GM19397 (cell line): ENCODE measurements around the gene TBC1D2.
"Not testable (repeated sequence)": the region's sequence is repeated elsewhere in the genome, so short reads cannot be mapped to it uniquely, and the experiment has no call there.

Experiments used
- ATAC-seq: cut with Tn5 transposase; IDR thresholded peaks from one replicate; pipeline ENCODE4 v1.9.1; 2021; ENCODE audit warnings: mild to moderate bottlenecking, moderate library complexity; ENCODE audit not compliant: unreplicated experiment

TBC1D2 gene

GRCh38 chr9:98191671-98192502 lies 63.6 kb downstream of the TBC1D2 start:
- ATAC-seq = peak; percentile 22

DNA sequence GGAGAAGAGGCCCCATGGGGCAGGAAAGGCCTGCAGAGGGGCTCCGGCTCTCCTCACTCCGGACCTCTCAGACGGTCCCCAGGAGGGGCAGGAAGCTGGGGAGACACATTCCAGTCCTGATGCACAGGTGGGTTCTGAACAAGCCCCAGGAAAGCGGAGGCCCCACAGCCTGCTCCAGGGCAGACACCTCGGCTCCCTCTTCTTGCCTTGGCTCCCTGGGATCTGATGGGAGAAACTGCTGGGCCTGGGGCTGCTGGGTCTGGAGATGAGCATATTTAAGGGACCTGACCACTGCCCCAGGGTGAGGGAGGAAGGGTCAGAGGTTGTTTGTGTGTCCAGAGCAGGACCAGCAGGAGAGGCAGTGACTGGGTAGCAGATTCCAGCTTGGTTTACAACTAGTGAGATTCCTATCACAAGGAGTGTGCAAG lies 64.3 kb downstream of the TBC1D2 start:
- no peak for ATAC-seq

GRCh38 chr9:98190757-98191105 lies 64.7 kb downstream of the TBC1D2 start:
- ATAC-seq = no peak

GRCh38 chr9:98189412-98189811 lies 66.0 kb downstream of the TBC1D2 start:
- no peak for ATAC-seq

DNA sequence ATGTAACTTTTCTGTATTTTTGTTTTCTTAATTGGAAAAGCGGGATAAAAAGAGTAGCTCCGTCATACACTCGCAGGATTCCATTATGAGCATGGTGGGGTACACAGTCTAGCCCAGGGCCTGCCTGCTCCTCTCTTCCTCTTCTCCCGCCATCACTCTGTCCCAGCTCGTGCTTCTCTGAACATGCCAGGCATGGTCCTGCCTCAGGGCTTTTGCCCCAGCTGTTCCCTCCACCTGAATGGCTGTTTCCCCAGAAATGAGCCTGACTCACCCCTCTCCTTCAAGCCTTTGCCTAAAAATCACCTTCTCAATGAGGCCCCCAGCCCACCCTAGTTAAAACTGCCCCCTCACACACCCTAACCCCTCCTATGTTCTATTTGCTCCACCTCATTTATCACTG lies 67.5 kb downstream of the TBC1D2 start:
- no peak for ATAC-seq

- no peak for ATAC-seq
These were observed 69.2 kb downstream of the TBC1D2 start for GRCh38 chr9:98186236-98186635.

- no peak for ATAC-seq
These were observed 69.8 kb downstream of the TBC1D2 start for GRCh38 chr9:98185611-98186171.

GRCh38 chr9:98185021-98185567 lies 70.4 kb downstream of the TBC1D2 start:
- no peak for ATAC-seq

DNA sequence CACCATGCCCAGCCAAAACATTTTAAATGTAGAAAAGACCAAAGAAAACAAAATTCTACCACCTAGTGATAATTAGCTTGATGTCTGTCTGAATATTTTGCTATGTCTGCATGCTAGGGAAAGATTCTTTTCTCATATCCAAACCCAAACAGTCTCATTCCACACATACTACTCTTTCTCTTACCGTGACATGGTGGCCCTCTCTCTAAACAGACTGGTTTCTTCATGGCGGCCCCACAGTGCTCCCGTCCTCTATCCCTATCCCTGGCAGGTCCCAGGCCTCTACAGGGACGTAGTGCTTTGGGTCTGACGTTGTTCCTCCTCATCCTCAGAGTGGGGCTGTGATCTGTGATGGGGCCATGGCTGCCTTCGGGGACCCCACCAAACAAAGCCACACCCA lies 71.1 kb downstream of the TBC1D2 start:
- no peak for ATAC-seq

DNA sequence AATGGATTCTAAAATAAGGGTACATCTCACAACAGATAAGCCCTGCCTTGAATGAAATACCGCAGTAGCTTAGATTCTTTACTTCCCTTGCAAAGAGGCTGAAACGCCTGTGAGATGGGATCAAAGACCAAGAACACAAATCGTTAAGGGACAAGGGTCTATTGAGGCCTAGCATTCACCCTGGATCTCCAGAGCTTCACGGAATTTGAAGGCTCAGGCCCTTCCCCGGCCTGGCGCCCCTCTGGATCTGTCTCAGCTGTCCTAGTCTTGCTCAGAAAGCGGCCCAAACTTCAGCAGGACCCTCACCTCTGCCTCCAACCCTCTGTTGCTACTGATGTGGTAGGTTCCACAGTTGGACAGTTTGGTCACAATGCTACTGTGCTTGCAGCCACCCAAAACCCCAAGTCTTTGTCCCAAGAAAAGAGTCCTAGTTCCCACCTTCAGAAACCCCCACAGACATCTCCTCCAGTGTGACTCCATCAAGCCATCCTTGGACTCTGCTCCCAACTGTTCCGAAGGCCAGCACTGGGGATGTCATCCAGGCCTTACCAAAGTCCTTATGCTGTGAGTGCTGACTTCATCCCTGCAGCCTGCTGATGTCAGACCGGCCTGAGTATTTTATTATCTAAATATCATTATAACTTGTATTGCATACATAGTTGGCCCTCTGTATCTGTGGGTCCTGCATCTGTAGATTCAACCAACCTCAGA lies 72.4 kb downstream of the TBC1D2 start:
- no peak for ATAC-seq

- ATAC-seq = no peak
These were observed 73.2 kb downstream of the TBC1D2 start for GRCh38 chr9:98182069-98182820.

- no peak for ATAC-seq
These were observed 73.7 kb downstream of the TBC1D2 start for GRCh38 chr9:98181746-98182068.

GRCh38 chr9:98180996-98181395 lies 74.5 kb downstream of the TBC1D2 start:
- no peak for ATAC-seq

DNA sequence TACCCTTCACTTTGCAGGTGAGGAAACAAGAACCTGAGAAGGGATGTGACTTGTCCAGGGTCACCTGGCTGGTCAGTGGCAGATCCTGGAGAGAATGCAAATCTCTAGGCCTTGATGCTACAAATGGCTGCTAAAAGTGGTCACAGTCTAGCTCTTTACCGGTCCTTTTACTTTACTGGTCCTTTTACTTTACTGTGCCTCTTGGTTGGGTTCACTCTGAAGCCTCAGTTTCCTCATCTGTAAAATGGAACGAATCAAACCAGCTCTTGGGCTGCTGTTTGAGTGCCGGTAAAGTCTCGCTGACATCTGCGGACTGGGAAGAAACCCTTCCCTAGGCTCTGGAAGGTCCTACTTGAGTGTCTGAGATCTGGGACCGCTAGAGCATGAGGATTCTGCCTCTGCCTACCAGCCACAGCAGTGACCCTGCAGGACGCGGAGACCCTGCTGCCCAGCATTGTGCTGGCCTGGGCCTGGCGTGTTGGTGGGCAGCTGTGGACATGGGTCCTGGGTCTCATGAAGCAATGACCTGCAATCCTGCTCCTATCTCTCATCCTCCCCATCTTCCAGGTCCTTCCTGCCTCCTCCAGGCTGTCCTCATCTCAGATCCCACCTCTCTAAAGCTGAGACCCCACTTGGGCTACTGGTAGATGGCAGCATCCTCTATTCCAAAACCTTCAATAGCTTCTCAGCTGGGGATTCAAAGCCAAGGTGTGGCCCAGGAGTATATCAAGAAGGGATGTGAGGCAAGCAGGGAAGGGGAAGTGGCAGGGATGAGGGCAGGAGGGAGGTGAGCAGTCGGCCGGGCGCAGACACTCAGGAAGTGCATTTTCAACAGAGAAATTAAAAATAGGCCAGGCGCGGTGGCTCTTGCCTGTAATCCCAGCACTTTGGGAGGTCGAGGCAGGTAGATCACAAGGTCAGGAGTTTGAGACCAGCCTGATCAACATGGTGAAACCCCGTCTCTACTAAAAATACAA lies 76.3 kb downstream of the TBC1D2 start:
- ATAC-seq = no peak

DNA sequence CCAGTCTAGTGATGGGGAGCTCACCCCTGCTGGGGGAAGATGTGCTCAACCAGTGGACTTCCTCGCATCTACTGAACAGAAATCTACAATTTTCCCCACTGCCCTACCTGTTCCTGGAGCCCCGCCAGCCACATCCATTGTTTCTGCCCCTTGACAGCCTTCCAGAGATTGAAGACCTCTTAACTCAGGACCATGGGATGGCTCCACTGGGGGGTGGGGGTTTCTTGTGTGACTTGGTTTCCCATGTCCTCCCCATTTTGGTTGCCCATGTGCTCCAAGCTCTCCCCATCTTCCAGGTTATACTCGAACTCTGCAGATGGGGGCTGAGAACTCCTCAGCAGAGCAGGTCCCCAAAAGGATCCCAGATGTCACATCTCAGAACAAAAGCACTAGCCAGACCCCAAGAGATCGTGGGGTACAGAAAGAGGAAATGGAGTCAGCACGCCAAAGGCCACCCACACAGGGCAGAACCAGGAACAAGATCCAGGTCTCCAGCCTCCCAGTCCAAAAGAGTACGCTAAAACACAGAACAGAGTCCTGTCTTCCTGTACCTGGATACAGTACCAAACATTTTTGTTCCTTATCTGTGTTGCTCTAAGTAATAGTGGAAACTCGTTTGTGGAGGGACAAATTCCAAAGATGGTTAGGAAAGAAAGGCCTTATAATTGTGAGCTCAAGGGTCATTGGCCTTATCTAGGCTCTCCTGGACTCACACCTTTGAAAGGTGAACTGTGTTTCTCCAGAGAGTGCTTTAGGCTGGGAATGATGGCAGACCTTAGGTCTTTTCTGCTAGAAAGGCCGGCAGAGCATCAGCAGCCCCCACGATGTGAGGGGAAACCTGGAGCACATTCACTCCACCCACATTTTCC lies 78.8 kb downstream of the TBC1D2 start:
- no peak for ATAC-seq

DNA sequence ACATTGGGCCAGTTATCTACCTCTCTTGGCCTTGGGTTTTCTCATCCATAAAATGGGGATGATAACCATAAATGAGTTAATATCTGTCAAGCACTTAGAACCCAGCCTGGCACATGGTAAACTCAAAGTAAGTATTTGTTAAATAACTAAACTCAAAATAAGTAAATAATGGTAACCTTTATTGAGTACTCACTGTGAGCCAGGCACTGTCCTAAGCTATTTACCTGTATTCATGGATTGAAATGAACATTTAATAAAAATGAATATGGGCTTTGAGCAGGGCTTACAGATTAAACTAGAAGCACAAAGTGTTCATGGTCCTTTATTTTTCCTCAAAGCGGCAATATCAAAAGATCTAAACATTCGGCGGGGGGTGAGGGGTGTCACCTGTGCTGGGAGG lies 79.7 kb downstream of the TBC1D2 start:
- no peak for ATAC-seq

DNA sequence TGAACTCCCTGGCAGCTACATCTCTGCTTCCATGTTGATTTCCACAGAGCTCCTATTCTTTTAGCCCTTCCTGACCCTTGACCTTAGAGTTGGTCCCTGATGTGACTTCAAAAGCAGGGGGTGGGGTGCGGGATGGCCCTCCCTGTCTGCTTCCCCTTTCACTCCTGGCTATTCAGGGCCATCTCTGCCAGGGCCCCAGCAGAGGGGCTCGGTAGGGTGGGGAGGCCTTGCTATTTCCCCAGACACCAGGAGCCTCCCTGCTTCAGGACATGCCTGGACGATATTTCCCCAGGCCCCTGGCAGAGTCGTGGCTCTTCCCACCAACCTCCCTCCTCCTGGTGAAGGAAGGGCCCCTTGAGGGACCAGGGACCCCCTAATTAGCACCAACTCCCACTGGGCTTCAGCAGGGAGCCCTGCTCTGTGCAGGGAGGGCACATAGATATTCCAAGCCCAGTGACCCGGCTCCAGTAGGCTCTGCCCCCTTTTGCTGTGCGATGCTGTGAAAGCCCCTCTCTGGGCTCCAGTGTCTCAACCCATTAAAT lies 80.3 kb downstream of the TBC1D2 start:
- ATAC-seq = no peak

GRCh38 chr9:98174502-98174918 lies 80.9 kb downstream of the TBC1D2 start:
- ATAC-seq = not testable (repeated sequence)

DNA sequence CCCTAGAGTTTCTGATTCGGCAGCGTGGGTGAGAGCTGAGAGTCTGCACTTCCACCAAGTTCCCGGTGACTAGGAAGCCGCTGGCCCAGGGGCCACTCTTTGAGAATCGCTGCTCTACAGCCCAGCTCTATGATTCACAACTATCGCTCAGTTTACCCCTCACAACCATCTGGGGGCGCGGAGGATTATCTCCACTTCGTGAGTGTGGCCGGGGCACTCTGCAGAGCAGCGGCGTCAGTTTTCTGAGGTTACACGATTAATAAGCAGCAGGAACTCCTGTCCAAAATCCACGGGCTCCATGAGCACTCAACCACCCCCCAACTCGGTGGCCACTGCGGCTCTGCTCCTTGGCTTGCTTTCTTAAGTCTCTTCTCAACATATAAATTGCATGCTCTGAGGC lies 82.3 kb downstream of the TBC1D2 start:
- ATAC-seq = no peak
